KMS-11 (cell line): ENCODE data around the gene PSENEN.

Source experiments
- H2AFZ ChIP-seq: fragments of 200-600 bp; sonication (generic); 2 replicates; pipeline ENCODE4 v1.6.1; 2016; ENCODE audit warnings: antibody characterized with exemption, mixed run types, low read depth
- H3K27ac ChIP-seq: fragments of 200-600 bp; sonication (generic); 2 replicates; pipeline ENCODE4 v1.6.1; 2016; ENCODE audit warnings: mild to moderate bottlenecking, mixed run types
- H3K27me3 ChIP-seq: fragments of 200-600 bp; sonication (generic); 2 replicates; pipeline ENCODE4 v1.6.1; 2017; ENCODE audit warnings: mild to moderate bottlenecking, low read depth, mixed run types, moderate library complexity; ENCODE audit not compliant: insufficient read depth
- H3K36me3 ChIP-seq: fragments of 200-600 bp; sonication (generic); 2 replicates; pipeline ENCODE4 v1.6.1; 2017; ENCODE audit warnings: mild to moderate bottlenecking, mixed run types; ENCODE audit not compliant: insufficient read depth
- H3K4me1 ChIP-seq: fragments of 200-600 bp; sonication (generic); 2 replicates; pipeline ENCODE4 v1.6.1; 2016; ENCODE audit warnings: mild to moderate bottlenecking, low read depth, mixed run types; ENCODE audit not compliant: poor library complexity, severe bottlenecking
- H3K4me2 ChIP-seq: fragments of 200-600 bp; sonication (generic); 2 replicates; pipeline ENCODE4 v1.7.0; 2016; ENCODE audit warnings: mild to moderate bottlenecking, mixed run types
- H3K4me3 ChIP-seq: fragments of 200-600 bp; sonication (generic); IDR thresholded peaks from 2 replicates; pipeline ENCODE4 v1.6.1; 2017; ENCODE audit warnings: low read depth, low read length, mixed read lengths; ENCODE audit not compliant: insufficient read depth
- H3K79me2 ChIP-seq: fragments of 200-600 bp; sonication (generic); 2 replicates; pipeline ENCODE4 v1.6.1; 2016; ENCODE audit warnings: low read depth, mixed run types; ENCODE audit not compliant: insufficient read depth
- H3K9ac ChIP-seq: fragments of 200-600 bp; sonication (generic); 2 replicates; pipeline ENCODE4 v1.6.1; 2016; ENCODE audit warnings: mild to moderate bottlenecking, mixed run types
- H4K20me1 ChIP-seq: fragments of 200-600 bp; sonication (generic); 2 replicates; pipeline ENCODE4 v1.6.1; 2016; ENCODE audit warnings: mild to moderate bottlenecking, mixed run types; ENCODE audit not compliant: insufficient read depth
- TF ChIP-seq, protein P1 (sequence below): fragments of 200-600 bp; sonication (generic); conservative IDR thresholded peaks from 2 replicates; pipeline ENCODE4 v1.6.1; 2017; ENCODE audit warnings: low read depth, mild to moderate bottlenecking, antibody characterized with exemption, low read length, moderate library complexity, mixed read lengths

Gene PSENEN

GRCh38 chr19:35773020-35773806 lies 27.8 kb downstream of the PSENEN start:
- TF ChIP-seq, protein P1, sequence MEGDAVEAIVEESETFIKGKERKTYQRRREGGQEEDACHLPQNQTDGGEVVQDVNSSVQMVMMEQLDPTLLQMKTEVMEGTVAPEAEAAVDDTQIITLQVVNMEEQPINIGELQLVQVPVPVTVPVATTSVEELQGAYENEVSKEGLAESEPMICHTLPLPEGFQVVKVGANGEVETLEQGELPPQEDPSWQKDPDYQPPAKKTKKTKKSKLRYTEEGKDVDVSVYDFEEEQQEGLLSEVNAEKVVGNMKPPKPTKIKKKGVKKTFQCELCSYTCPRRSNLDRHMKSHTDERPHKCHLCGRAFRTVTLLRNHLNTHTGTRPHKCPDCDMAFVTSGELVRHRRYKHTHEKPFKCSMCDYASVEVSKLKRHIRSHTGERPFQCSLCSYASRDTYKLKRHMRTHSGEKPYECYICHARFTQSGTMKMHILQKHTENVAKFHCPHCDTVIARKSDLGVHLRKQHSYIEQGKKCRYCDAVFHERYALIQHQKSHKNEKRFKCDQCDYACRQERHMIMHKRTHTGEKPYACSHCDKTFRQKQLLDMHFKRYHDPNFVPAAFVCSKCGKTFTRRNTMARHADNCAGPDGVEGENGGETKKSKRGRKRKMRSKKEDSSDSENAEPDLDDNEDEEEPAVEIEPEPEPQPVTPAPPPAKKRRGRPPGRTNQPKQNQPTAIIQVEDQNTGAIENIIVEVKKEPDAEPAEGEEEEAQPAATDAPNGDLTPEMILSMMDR = no peak
- H2AFZ ChIP-seq = no peak overlapping the region
- H3K79me2 ChIP-seq = 0 out of 2 replicates have a peak, but pooled peaks cover 8% of the 10 kb centered on the region
- H3K27me3 ChIP-seq = no peaks in the 10 kb centered on the region
- H3K4me2 ChIP-seq = no peak overlapping the region
- no peaks in the 10 kb centered on the region for H3K36me3 ChIP-seq
- H3K27ac ChIP-seq = no peak overlapping the region
- no peak overlapping the region for H3K4me3 ChIP-seq
- H3K9ac ChIP-seq = no peak overlapping the region
- peaks cover 10% of the 10 kb centered on the region for H3K4me1 ChIP-seq
- no peaks in the 10 kb centered on the region for H4K20me1 ChIP-seq

- Histone ChIP-seq H3K9ac (no peak overlapping the region), H3K4me3 (no peak overlapping the region), H3K27me3 (no peaks in the 10 kb centered on the region), H3K4me1 (peaks cover 10% of the 10 kb centered on the region), H3K4me2 (peak overlapping the region; percentile 56; the same call in 1 of the 2 replicates), H4K20me1 (no peaks in the 10 kb centered on the region), H3K36me3 (no peaks in the 10 kb centered on the region), H2AFZ (peak overlapping the region; percentile 28; the same call in 1 of the 2 replicates), H3K79me2 (0 out of 2 replicates have a peak, but pooled peaks cover 8% of the 10 kb centered on the region), H3K27ac (no peak overlapping the region)
- TF ChIP-seq, protein P1 = no peak
Observed at GRCh38 chr19:35774274-35775045, 29.0 kb downstream of the PSENEN start.

- Histone ChIP-seq H2AFZ (peak overlapping the region; percentile 28; the same call in 1 of the 2 replicates), H3K9ac (no peak overlapping the region), H3K4me1 (peaks cover 10% of the 10 kb centered on the region), H3K79me2 (0 out of 2 replicates have a peak, but pooled peaks cover 8% of the 10 kb centered on the region), H3K4me3 (no peak overlapping the region), H3K4me2 (peak overlapping the region; percentile 56; the same call in 1 of the 2 replicates), H4K20me1 (no peaks in the 10 kb centered on the region), H3K27me3 (no peaks in the 10 kb centered on the region), H3K27ac (no peak overlapping the region), H3K36me3 (no peaks in the 10 kb centered on the region)
- TF ChIP-seq, protein P1 = no peak
Observed at GRCh38 chr19:35775046-35775297, 29.5 kb downstream of the PSENEN start.

DNA sequence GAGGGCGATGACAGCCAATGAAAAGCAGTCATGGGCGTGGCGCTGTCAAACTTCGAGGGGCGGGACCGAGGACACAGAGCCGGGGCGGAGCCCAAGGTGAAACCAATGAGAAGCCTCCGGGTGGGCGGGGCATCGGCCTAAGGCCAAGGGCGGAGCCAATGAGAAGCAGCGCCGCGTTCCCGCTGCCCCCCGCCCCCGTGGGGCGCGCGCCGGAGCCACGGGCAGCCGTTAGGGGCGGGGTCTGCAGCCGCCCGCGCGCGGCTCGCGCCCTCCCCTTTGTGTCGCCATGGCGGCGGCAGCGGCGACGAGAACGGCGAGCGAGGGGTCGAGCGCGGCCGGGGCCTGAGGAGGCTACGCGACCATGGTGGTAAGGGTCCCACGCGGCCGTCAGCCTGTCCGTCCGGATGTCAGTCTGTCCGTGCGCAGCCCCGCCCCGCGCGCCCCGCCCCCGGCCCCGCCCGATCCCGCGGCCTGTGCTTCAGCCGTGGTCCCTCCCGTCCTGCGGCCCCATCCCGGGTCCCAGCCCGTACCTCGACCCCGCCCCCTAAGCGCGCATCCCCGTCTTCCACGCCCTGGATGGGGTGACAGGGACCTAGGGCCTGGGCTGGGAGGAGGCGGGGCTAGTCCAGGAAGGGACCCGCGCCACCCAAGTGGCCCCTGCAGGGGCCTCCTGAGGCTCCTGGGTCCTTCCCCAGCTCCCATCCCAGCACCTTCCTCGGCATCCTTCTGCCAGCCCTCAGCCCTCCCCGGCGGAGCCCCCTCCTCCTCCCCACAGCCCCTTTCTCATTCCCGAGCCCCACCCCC lies 30.0 kb downstream of the PSENEN start, which contains the start of gene ARHGAP33:
ARHGAP33 (plus strand) TSS at position 267 of the 804 bp plus-strand sequence; CDS start at position 362, 95 bp downstream.
- H3K79me2 ChIP-seq = 0 out of 2 replicates have a peak, but pooled peaks cover 8% of the 10 kb centered on the region
- peaks cover 10% of the 10 kb centered on the region for H3K4me1 ChIP-seq
- TF ChIP-seq, protein P1 = no peak
- no peak within 1 kb of the TSS for H3K27ac ChIP-seq
- H4K20me1 ChIP-seq = no peaks in the 10 kb centered on the region
- H3K4me3 ChIP-seq = no peak within 1 kb of the TSS
- H3K36me3 ChIP-seq = no peaks in the 10 kb centered on the region
- H3K27me3 ChIP-seq = no peaks in the 10 kb centered on the region
- no peak within 1 kb of the TSS; the same call in 1 of the 2 replicates for H3K9ac ChIP-seq
- peak within 1 kb of the TSS; percentile 74 for H3K4me2 ChIP-seq
- peak within 1 kb of the TSS; percentile 44; the same call in 1 of the 2 replicates for H2AFZ ChIP-seq
